ENCODE results near the gene KLHL41. TPM values are rescaled to one million over a fixed set of nuclear protein-coding genes. Genes with fewer than 3 reads are reported as not detected.

KLHL41 gene
- total and polyA plus RNA-seq, 7 donors = 0.17 to 3.2 (median 1.6) TPM; not detected in 1

- no peak for DNase-seq
- Histone ChIP-seq H3K4me3 (no peak overlapping the region), H3K27me3 (no peaks in the 10 kb centered on the region), H3K27ac (no peak overlapping the region), H3K4me1 (peaks cover 0 to 7% (median 4%) of the 10 kb centered on the region in 4 donors), H3K9me3 (no peaks in the 10 kb centered on the region), H3K36me3 (no peaks in the 10 kb centered on the region)
- TF ChIP-seq POLR2A (IDR thresholded peaks at IDR 0.05) (no peak), CTCF (IDR thresholded peaks at IDR 0.05) (no peak), EP300 (IDR thresholded peaks at IDR 0.05) (no peak), POLR2AphosphoS5 (IDR thresholded peaks at IDR 0.05) (no peak)
- 67 to 78% methylated on average over 3 of the region's 3 CpGs for WGBS, 2 donors
- intact Hi-C loops (cut with DNase I) = loop anchor here (10.0 kb wide), 1 partner anchor 78 kb away; no protein-coding TSS in a partner anchor
Observed at GRCh38 chr2:169476459-169476858, 33.0 kb upstream of the KLHL41 start.

- Histone ChIP-seq H3K9me3 (no peaks in the 10 kb centered on the region), H3K27me3 (no peaks in the 10 kb centered on the region), H3K36me3 (peaks cover 0 to 15% (median 2%) of the 10 kb centered on the region in 4 donors), H3K4me3 (no peak overlapping the region), H3K4me1 (peaks cover 0 to 7% (median 4%) of the 10 kb centered on the region in 4 donors), H3K27ac (peak overlapping the region in 3 of 4 donors; percentile 82 to 84 (median 83))
- intact Hi-C loops (cut with DNase I) = loop anchor here (10.0 kb wide), 1 partner anchor 76 kb away; no protein-coding TSS in a partner anchor
- no peak for TF ChIP-seq POLR2AphosphoS5 (IDR thresholded peaks at IDR 0.05)
- TF ChIP-seq EP300 (IDR thresholded peaks at IDR 0.05) = no peak
- TF ChIP-seq CTCF (IDR thresholded peaks at IDR 0.05) = no peak
- TF ChIP-seq POLR2A (IDR thresholded peaks at IDR 0.05) = no peak
- DNase-seq = no peak
- 68 to 75% methylated on average over 3 of the region's 3 CpGs for WGBS, 2 donors
Observed at GRCh38 chr2:169478339-169478738, 31.2 kb upstream of the KLHL41 start.

GRCh38 chr2:169478745-169479256 is 30.7 kb upstream of the KLHL41 start:
- H3K27ac ChIP-seq = peak overlapping the region; percentile 82 to 84 (median 84)
- peak overlapping the region; percentile 66 to 84 (median 70) for H3K4me3 ChIP-seq
- 59 to 79% methylated on average over 14 of the region's 14 CpGs for WGBS, 2 donors
- no peaks in the 10 kb centered on the region for H3K9me3 ChIP-seq
- H3K36me3 ChIP-seq = peaks cover 0 to 20% (median 4%) of the 10 kb centered on the region in 4 donors
- peaks cover 0 to 7% (median 4%) of the 10 kb centered on the region in 4 donors for H3K4me1 ChIP-seq
- H3K27me3 ChIP-seq = no peaks in the 10 kb centered on the region
- intact Hi-C loops (cut with DNase I) = loop anchor here (10.0 kb wide), 1 partner anchor 76 kb away; no protein-coding TSS in a partner anchor
- TF ChIP-seq EP300 (IDR thresholded peaks at IDR 0.05) = no peak
- no peak for TF ChIP-seq POLR2AphosphoS5 (IDR thresholded peaks at IDR 0.05)
- no peak for TF ChIP-seq POLR2A (IDR thresholded peaks at IDR 0.05)
- TF ChIP-seq CTCF (IDR thresholded peaks at IDR 0.05) = no peak
- no peak for DNase-seq

GRCh38 chr2:169479257-169480078 is 30.0 kb upstream of the KLHL41 start, which contains the start of gene BBS5:
Gene BBS5, plus strand, starts transcription at chr2:169479494. Its CDS starts 60 bp downstream, at chr2:169479554.
- Histone ChIP-seq H3K4me3 (peak within 1 kb of the TSS; percentile 66 to 84 (median 70)), H3K9me3 (no peaks in the 10 kb centered on the region), H3K27ac (peak within 1 kb of the TSS; percentile 82 to 84 (median 84)), H3K36me3 (peaks cover 0 to 26% (median 9%) of the 10 kb centered on the region in 4 donors), H3K27me3 (no peaks in the 10 kb centered on the region), H3K4me1 (peaks cover 0 to 7% (median 4%) of the 10 kb centered on the region in 4 donors)
- intact Hi-C loops (cut with DNase I) = loop anchor here (10.0 kb wide), 1 partner anchor 75 kb away; no protein-coding TSS in a partner anchor
- DNase-seq = peak; percentile 91
- WGBS, 2 donors = 0 to 1% methylated on average over 71 of the region's 71 CpGs
- TF ChIP-seq POLR2AphosphoS5 (IDR thresholded peaks at IDR 0.05) = peak; percentile 44 to 73 (median 64)
- TF ChIP-seq POLR2A (IDR thresholded peaks at IDR 0.05) = no peak
- peak in 1 of 4 experiments; percentile 34 for TF ChIP-seq CTCF (IDR thresholded peaks at IDR 0.05)

Data from sigmoid colon (tissue), 7 donors.